Body of pancreas (tissue), 4 donors: ENCODE results near the gene STK39. TPM values are rescaled to one million over a fixed set of nuclear protein-coding genes. Genes with fewer than 3 reads are reported as not detected.

Source experiments
- ATAC-seq: fragments of 150-250 bp; one replicate; pipeline ENCODE4 v1.9.1; 2016
- DNase-seq, 4 donors: peaks; one replicate each; pipeline ENCODE4 v3.0.0-alpha.2; 2019
- H3K27ac ChIP-seq, 4 donors: fragments of 200-600 bp; sonication (generic); 1 replicate in 3 of 4; 2 replicates in 1 of 4; pipeline versions ENCODE4 v1.5.1 to v1.6.1; 2016 to 2019; ENCODE audit warnings: mild to moderate bottlenecking in 1 of 4, mixed read lengths in 1 of 4, moderate library complexity in 1 of 4
- H3K27me3 ChIP-seq, 2 donors: fragments of 200-600 bp; sonication (generic); one replicate each; pipeline ENCODE4 v1.6.0; 2016; ENCODE audit warnings: mild to moderate bottlenecking in 1 of 2
- H3K36me3 ChIP-seq, 2 donors: fragments of 200-600 bp; sonication (generic); replicated peaks in 1 of 2; 2 replicates each; pipeline ENCODE4 v1.5.1; 2016; ENCODE audit warnings: low read depth in 2 of 2; ENCODE audit not compliant: insufficient read depth in 1 of 2
- H3K4me1 ChIP-seq: fragments of 200-600 bp; sonication (generic); one replicate; pipeline ENCODE4 v1.6.0; 2016
- H3K4me3 ChIP-seq, 2 donors: fragments of 200-600 bp; sonication (generic); 1 replicate in 1 of 2; 2 replicates in 1 of 2; pipeline ENCODE4 v1.5.1; 2016 to 2019
- H3K9me3 ChIP-seq, 3 donors: fragments of 200-600 bp; sonication (generic); 1 replicate in 2 of 3; 2 replicates in 1 of 3; pipeline ENCODE4 v1.5.1; 2016
- POLR2A ChIP-seq, 3 donors: fragments of 450-650 bp; IDR thresholded peaks; one replicate each; pipeline ENCODE4 v1.6.1; 2016; ENCODE audit warnings: antibody characterized with exemption in 3 of 3, mild to moderate bottlenecking in 2 of 3
- WGBS, 2 donors: methylation state at CpG; one replicate each; pipeline ENCODE4 v1.1.5; 2017; 5-methylcytosine and 5-hydroxymethylcytosine counted together
- intact Hi-C: fragments of 100-400 bp; cut with DNase I; formaldehyde crosslinking; loops from one replicate; pipeline ENCODE4 v1.15.1; 2023
- total RNA-seq, 2 donors: library from RNA; depleted of rRNA; stranded (reverse); fragments of >200 nt; gene quantifications; one replicate each; pipeline ENCODE4 v1.1.0, GENCODE V29; 2016
- TF ChIP-seq, protein P1 (sequence below), 7 experiments: fragments of 450-650 bp in 4 of 7; fragments of 200-600 bp in 3 of 7; sonication (generic) in 3 of 7; IDR thresholded peaks; one replicate each; pipeline ENCODE4 v1.5.1; 2016 to 2019; ENCODE audit warnings: antibody characterized with exemption in 7 of 7

Gene STK39
- total RNA-seq, 2 donors from 2014 or later = 12.9 to 15.8 TPM

DNA sequence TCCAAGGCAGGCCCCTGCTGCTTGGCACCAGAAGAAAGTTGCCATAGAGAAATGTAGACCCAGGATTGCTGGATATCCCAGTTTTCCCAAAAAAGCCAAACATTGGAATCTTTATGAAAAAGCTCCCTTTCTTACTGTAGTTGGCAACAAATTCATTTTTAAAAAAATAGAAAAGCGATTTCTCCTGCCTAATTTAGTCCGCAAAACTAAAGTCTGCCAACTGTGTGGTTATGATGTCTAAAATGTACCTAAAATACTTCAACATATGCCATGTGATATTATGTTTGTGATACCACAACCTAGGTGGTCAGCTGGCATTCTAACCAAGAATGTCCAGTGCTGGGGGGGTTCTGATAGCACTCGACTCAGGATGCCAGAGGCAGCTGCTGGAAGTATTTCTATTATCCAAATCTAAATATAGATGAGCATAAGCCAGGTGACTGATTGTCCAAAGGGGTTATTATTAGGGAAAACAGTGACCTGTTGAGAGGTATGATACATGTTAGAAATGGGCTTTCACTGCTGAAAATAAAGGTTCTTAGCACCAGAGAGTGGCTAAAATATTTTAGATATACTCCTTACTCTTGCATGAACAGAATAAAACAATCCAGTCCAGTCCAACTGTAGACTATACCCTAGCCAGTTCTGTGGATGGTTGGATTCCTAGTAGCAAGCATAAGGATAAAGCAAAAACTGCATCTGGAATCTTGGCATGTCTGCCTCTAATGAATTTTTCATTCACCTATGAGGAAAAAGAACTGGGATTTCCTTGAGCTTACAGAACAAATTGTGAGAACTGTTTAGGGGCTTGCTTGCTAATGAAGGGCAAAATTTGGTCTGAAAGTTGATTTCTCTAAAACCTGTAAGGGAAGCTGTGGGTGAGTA lies 101.7 kb downstream of the STK39 start:
- Histone ChIP-seq H3K4me3 (no peak overlapping the region), H3K27me3 (no peaks in the 10 kb centered on the region), H3K27ac (no peak overlapping the region), H3K36me3 (no peaks in the 10 kb centered on the region), H3K9me3 (no peaks in the 10 kb centered on the region), H3K4me1 (peaks cover 5% of the 10 kb centered on the region)
- intact Hi-C loops = no loop called here
- DNase-seq = no peak
- 94% methylated on average over 3 of the region's 3 CpGs for WGBS, 2 donors
- ATAC-seq = no peak
- no peak for TF ChIP-seq POLR2A (IDR thresholded peaks at IDR 0.05)
- TF ChIP-seq, protein P1, sequence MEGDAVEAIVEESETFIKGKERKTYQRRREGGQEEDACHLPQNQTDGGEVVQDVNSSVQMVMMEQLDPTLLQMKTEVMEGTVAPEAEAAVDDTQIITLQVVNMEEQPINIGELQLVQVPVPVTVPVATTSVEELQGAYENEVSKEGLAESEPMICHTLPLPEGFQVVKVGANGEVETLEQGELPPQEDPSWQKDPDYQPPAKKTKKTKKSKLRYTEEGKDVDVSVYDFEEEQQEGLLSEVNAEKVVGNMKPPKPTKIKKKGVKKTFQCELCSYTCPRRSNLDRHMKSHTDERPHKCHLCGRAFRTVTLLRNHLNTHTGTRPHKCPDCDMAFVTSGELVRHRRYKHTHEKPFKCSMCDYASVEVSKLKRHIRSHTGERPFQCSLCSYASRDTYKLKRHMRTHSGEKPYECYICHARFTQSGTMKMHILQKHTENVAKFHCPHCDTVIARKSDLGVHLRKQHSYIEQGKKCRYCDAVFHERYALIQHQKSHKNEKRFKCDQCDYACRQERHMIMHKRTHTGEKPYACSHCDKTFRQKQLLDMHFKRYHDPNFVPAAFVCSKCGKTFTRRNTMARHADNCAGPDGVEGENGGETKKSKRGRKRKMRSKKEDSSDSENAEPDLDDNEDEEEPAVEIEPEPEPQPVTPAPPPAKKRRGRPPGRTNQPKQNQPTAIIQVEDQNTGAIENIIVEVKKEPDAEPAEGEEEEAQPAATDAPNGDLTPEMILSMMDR (IDR thresholded peaks at IDR 0.05) = no peak

DNA sequence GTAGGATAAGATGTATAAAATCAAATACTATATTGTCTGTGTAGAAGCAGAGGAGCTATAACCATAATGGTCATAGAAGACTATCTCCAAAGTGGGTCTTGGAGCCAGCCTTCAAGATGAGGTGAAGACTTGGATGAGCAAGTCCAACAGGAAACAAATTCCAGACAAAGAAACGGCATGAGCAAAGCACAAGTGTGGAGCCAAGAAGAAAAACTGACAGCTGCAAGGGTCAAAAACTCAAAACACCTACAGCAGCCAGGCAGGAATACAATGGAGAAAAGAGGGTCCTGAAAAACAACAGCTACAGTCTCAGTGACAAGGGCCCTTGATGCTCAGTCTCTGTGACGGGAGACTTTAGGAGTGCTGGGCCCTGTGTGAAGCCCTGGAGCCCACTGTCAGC lies 102.4 kb downstream of the STK39 start:
- no peak overlapping the region for H3K4me3 ChIP-seq
- TF ChIP-seq POLR2A (IDR thresholded peaks at IDR 0.05) = no peak
- TF ChIP-seq, protein P1 (IDR thresholded peaks at IDR 0.05) = no peak
- H3K36me3 ChIP-seq = no peaks in the 10 kb centered on the region
- intact Hi-C loops = no loop called here
- no peak overlapping the region for H3K27ac ChIP-seq
- peaks cover 5% of the 10 kb centered on the region for H3K4me1 ChIP-seq
- H3K9me3 ChIP-seq = no peaks in the 10 kb centered on the region
- ATAC-seq = no peak
- no peak for DNase-seq
- 77 to 90% methylated on average over 2 of the region's 2 CpGs for WGBS, 2 donors
- no peaks in the 10 kb centered on the region for H3K27me3 ChIP-seq

DNA sequence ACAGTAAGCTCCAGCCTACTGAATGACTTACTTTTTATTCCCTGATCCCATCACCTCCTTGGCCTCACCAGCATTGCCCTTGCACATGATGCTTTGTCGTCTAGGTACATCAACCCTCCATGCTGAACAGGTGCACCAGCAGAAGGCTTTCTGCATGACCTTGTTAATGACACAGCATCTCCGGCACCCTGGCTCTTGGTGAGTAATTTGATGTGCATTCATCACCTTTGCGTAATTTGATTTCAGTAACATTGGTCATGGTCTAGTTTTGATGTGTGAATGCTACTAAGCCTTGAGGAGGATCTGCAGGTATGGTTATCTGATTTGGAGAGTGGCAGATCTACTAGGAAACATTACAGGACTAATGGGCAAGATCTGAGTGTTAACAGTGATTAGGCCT lies 103.6 kb downstream of the STK39 start:
- Histone ChIP-seq H3K9me3 (no peaks in the 10 kb centered on the region), H3K4me1 (no peaks in the 10 kb centered on the region), H3K36me3 (no peaks in the 10 kb centered on the region), H3K4me3 (no peak overlapping the region), H3K27ac (no peak overlapping the region), H3K27me3 (no peaks in the 10 kb centered on the region)
- TF ChIP-seq, protein P1 (IDR thresholded peaks at IDR 0.05) = no peak
- no peak for TF ChIP-seq POLR2A (IDR thresholded peaks at IDR 0.05)
- DNase-seq (no peak), ATAC-seq (no peak)
- intact Hi-C loops = no loop called here
- WGBS, 2 donors = 92 to 94% methylated on average over 3 of the region's 3 CpGs

DNA sequence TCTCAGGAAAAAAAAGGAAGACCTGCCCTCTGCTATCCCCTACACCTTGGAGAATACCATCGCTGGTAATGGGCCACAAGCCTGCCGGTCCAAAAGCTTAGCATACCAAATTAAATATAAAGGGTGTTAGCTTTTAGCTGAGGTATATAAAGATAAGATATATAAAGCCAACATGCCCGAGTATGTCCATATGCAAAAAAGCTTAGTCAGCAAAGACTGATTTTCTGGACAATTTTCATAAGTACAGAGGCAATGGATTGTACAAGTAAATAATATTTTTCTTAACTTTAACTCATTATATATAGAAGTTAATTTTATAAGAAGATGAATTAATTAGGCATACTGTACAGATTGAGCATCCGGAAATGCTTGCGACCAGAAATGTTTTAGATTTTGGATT lies 106.5 kb downstream of the STK39 start:
- peaks cover 20% of the 10 kb centered on the region for H3K4me1 ChIP-seq
- no peaks in the 10 kb centered on the region for H3K27me3 ChIP-seq
- no peak for TF ChIP-seq POLR2A (IDR thresholded peaks at IDR 0.05)
- TF ChIP-seq, protein P1 (IDR thresholded peaks at IDR 0.05) = no peak
- WGBS, 2 donors = 84 to 85% methylated on average over 5 of the region's 5 CpGs
- no peaks in the 10 kb centered on the region for H3K36me3 ChIP-seq
- no peak overlapping the region for H3K4me3 ChIP-seq
- DNase-seq (no peak), ATAC-seq (no peak)
- H3K9me3 ChIP-seq = no peaks in the 10 kb centered on the region
- no peak overlapping the region for H3K27ac ChIP-seq
- intact Hi-C loops = no loop called here

DNA sequence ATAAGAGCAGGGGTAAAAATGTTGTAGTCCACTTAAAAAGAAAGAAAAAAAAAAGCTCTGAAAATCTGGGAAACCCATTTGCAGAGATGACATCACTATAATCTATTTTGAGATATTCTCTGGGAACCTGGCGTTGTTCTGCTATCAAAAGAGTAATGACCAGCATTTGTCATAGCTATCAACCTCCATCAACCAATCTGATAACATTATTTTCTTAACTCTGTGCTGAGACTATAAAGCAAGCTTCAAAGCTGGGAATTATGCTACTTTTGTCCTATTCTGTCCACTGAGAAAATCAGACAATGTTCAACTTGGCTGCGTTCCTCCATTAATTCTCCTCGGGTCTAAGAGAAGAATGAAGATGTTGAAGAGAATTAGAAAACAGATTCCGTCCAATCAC lies 107.5 kb downstream of the STK39 start:
- Histone ChIP-seq H3K9me3 (no peaks in the 10 kb centered on the region), H3K4me3 (no peak overlapping the region), H3K27me3 (no peaks in the 10 kb centered on the region), H3K36me3 (no peaks in the 10 kb centered on the region), H3K4me1 (peaks cover 20% of the 10 kb centered on the region), H3K27ac (peak overlapping the region in 1 of 4 donors; percentile 66)
- TF ChIP-seq, protein P1 (IDR thresholded peaks at IDR 0.05) = no peak
- no peak for TF ChIP-seq POLR2A (IDR thresholded peaks at IDR 0.05)
- DNase-seq = no peak
- WGBS, 2 donors = 62 to 69% methylated on average over 4 of the region's 4 CpGs
- intact Hi-C loops = no loop called here
- peak; percentile 64 for ATAC-seq
